K562 (cell line): ENCODE results near the gene ARHGAP26. TPM values are rescaled to one million over a fixed set of nuclear protein-coding genes. Genes with fewer than 3 reads are reported as not detected.

Experiments used
- BHLHE40 ChIP-seq: IDR thresholded peaks from 2 replicates; pipeline ENCODE4 v1.6.1; 2011; ENCODE audit warnings: low read length, improper control_type of control experiment
- CBX2 ChIP-seq: fragments of 200-600 bp; sonication (generic); IDR thresholded peaks from one replicate; pipeline ENCODE4 v1.6.1; 2012; ENCODE audit warnings: mild to moderate bottlenecking, low read length, inconsistent platforms; ENCODE audit not compliant: insufficient read depth, poor library complexity, severe bottlenecking
- CHD1 ChIP-seq: fragments of 200-600 bp; sonication (generic); IDR thresholded peaks from one replicate; pipeline ENCODE4 v1.6.1; 2012; ENCODE audit warnings: mild to moderate bottlenecking, moderate library complexity, low read length, inconsistent platforms
- DACH1 ChIP-seq: fragments of 450-650 bp; IDR thresholded peaks from 2 replicates; pipeline ENCODE4 v1.6.1; 2018; ENCODE audit not compliant: partially characterized antibody
- ELF1 ChIP-seq: fragments of 200-800 bp; sonication (Bioruptor generic); IDR thresholded peaks from 2 replicates; pipeline ENCODE4 v1.6.1; 2016; ENCODE audit warnings: missing genetic modification characterization, missing compliant biosample characterization
- ELF2 ChIP-seq: fragments of 250-450 bp; sonication (Bioruptor Pico); IDR thresholded peaks from 2 replicates; pipeline ENCODE4 v1.5.0; 2021; ENCODE audit warnings: mild to moderate bottlenecking
- FOXK1 ChIP-seq: sonication (generic); formaldehyde crosslinking; IDR thresholded peaks from 2 replicates; pipeline ENCODE4 v1.8.0; 2022; ENCODE audit warnings: missing genetic modification reagents, mild to moderate bottlenecking, borderline replicate concordance
- GATAD2A ChIP-seq: fragments of 450-650 bp; IDR thresholded peaks from 2 replicates; pipeline ENCODE4 v1.6.1; 2017
- HOXB6 ChIP-seq: fragments of 250-450 bp; sonication (Bioruptor Pico); IDR thresholded peaks from 2 replicates; pipeline ENCODE4 v1.5.1; 2022; ENCODE audit warnings: mild to moderate bottlenecking, borderline replicate concordance
- JUND ChIP-seq, 2 experiments: IDR thresholded peaks; 2 replicates in 1 of 2; 3 replicates in 1 of 2; pipeline ENCODE4 v1.6.1; 2011; ENCODE audit warnings: borderline replicate concordance in 2 of 2, low read depth in 2 of 2, low read length in 2 of 2, improper control_type of control experiment in 1 of 2, missing biosample characterization in 1 of 2, missing genetic modification characterization in 1 of 2, missing genetic modification reagents in 1 of 2
- NFE2L1 ChIP-seq: fragments of 450-650 bp; IDR thresholded peaks from 2 replicates; pipeline ENCODE4 v1.6.1; 2016; ENCODE audit warnings: missing genetic modification characterization, low read depth, mild to moderate bottlenecking, missing compliant biosample characterization, moderate library complexity, borderline replicate concordance
- NFXL1 ChIP-seq: fragments of 450-650 bp; formaldehyde crosslinking; IDR thresholded peaks from 2 replicates; pipeline ENCODE4 v1.4.0; 2021; ENCODE audit warnings: mild to moderate bottlenecking
- NUFIP1 ChIP-seq: fragments of 450-650 bp; IDR thresholded peaks from 2 replicates; pipeline ENCODE4 v1.6.1; 2018; ENCODE audit not compliant: partially characterized antibody
- POLR3G ChIP-seq: IDR thresholded peaks from 2 replicates; pipeline ENCODE4 v1.6.1; 2011; ENCODE audit not compliant: insufficient read length, insufficient replicate concordance; ENCODE audit errors: extremely low read depth
- PYGO2 ChIP-seq: fragments of 450-650 bp; IDR thresholded peaks from 2 replicates; pipeline ENCODE4 v1.6.1; 2016; ENCODE audit warnings: mild to moderate bottlenecking, missing genetic modification characterization, moderate library complexity, missing compliant biosample characterization
- RB1 ChIP-seq: fragments of 450-650 bp; IDR thresholded peaks from 2 replicates; pipeline ENCODE4 v1.6.1; 2017; ENCODE audit warnings: low read depth, mild to moderate bottlenecking
- RBM25 ChIP-seq: fragments of 200-400 bp; formaldehyde crosslinking; IDR thresholded peaks from 2 replicates; pipeline ENCODE4 v1.6.1; 2018; ENCODE audit warnings: low read length, low read depth, moderate library complexity; ENCODE audit not compliant: severe bottlenecking
- SAFB2 ChIP-seq: fragments of 200-400 bp; formaldehyde crosslinking; IDR thresholded peaks from 2 replicates; pipeline ENCODE4 v1.6.1; 2018; ENCODE audit warnings: borderline replicate concordance, low read length, low read depth, moderate library complexity; ENCODE audit not compliant: severe bottlenecking
- SIRT6 ChIP-seq: IDR thresholded peaks from one replicate; pipeline ENCODE4 v1.6.1; 2012; ENCODE audit warnings: low read depth, mild to moderate bottlenecking, control low read depth, inconsistent platforms, low read length, moderate library complexity
- SUPT5H ChIP-seq: fragments of 450-650 bp; IDR thresholded peaks from 2 replicates; pipeline ENCODE4 v1.6.1; 2016
- TAF7 ChIP-seq: fragments of 450-650 bp; IDR thresholded peaks from 2 replicates; pipeline ENCODE4 v1.6.1; 2016; ENCODE audit warnings: missing genetic modification characterization, missing compliant biosample characterization
- TAF9B ChIP-seq: fragments of 450-650 bp; IDR thresholded peaks from 2 replicates; pipeline ENCODE4 v1.6.1; 2018; ENCODE audit warnings: mild to moderate bottlenecking; ENCODE audit not compliant: partially characterized antibody
- ZKSCAN8 ChIP-seq: fragments of 200-800 bp; sonication (Bioruptor generic); IDR thresholded peaks from 2 replicates; pipeline ENCODE4 v1.6.1; 2016; ENCODE audit warnings: missing genetic modification characterization, missing compliant biosample characterization
- ZNF395 ChIP-seq: fragments of 200-800 bp; sonication (Bioruptor generic); IDR thresholded peaks from 2 replicates; pipeline ENCODE4 v1.6.1; 2017; ENCODE audit warnings: missing genetic modification characterization, missing compliant biosample characterization
- ZNF592 ChIP-seq: fragments of 450-650 bp; IDR thresholded peaks from 2 replicates; pipeline ENCODE4 v1.6.1; 2017; ENCODE audit warnings: antibody characterized with exemption, mild to moderate bottlenecking
- polyA plus RNA-seq, 8 experiments: library from polyadenylated mRNA; depleted of rRNA in 4 of 8; stranded (reverse) in 5 of 8; unstranded in 3 of 8; fragments of >200 nt; fragmentation: Nextera tagmentation in 2 of 8; fragmentation: Illumina TruSeq in 1 of 8; extraction: Ambion mirVana in 2 of 8; extraction: Trizol in 1 of 8; gene quantifications; 2 replicates each; pipeline versions ENCODE4 v1.2.1 to v1.2.3, GENCODE V29; 2011 to 2014; ENCODE audit warnings: inconsistent platforms in 1 of 8, missing spikeins in 1 of 8
- total RNA-seq, 7 experiments: library from RNA; depleted of rRNA in 6 of 7; stranded (reverse); fragments of >200 nt in 6 of 7; fragmentation: Illumina TruSeq in 2 of 7; extraction: Trizol in 2 of 7; gene quantifications; 2 replicates each; pipeline versions ENCODE4 v1.2.1 to v1.2.3, GENCODE V29; 2011 to 2021; ENCODE audit warnings: low replicate concordance in 1 of 7

The ARHGAP26 gene
- total and polyA plus RNA-seq, 9 of the 15 experiments (the other 6 are each of a cell fraction or from before 2014, with no cell fraction given): 0.13 to 1.1 (median 0.55) TPM

- no peak for TF ChIP-seq POLR3G
- TF ChIP-seq ZNF395 (CRISPR knock-in tag): peak; percentile 86
- no peak for TF ChIP-seq FOXK1
- peak; percentile 98 for TF ChIP-seq JUND (IDR thresholded peaks at IDR 0.05; ENCODE audit: borderline replicate concordance, low read depth, low read length)
- TF ChIP-seq JUND (tag; IDR thresholded peaks at IDR 0.05; ENCODE audit: borderline replicate concordance, low read depth, low read length): peak; percentile 98
- TF ChIP-seq CHD1: no peak
- no peak for TF ChIP-seq RBM25
- no peak for TF ChIP-seq SAFB2
- TF ChIP-seq BHLHE40: peak; percentile 70; the same call in 1 of the 2 replicates
- no peak; the same call in 1 of the 2 replicates for TF ChIP-seq GATAD2A
- TF ChIP-seq PYGO2 (tag): no peak
- no peak for TF ChIP-seq NFXL1 (CRISPR knock-in tag)
- TF ChIP-seq RB1: no peak
- TF ChIP-seq ELF1: no peak
- no peak for TF ChIP-seq HOXB6
- no peak for TF ChIP-seq SIRT6
- no peak for TF ChIP-seq NFE2L1
- TF ChIP-seq TAF9B: peak; percentile 26
- no peak for TF ChIP-seq ELF2 (CRISPR knock-in tag)
- TF ChIP-seq TAF7 (tag): no peak
- TF ChIP-seq DACH1: peak; percentile 88
- TF ChIP-seq NUFIP1: no peak
- TF ChIP-seq SUPT5H: no peak
- TF ChIP-seq ZNF592: peak; percentile 91
- TF ChIP-seq CBX2: no peak
- TF ChIP-seq ZKSCAN8: no peak
Observed at GRCh38 chr5:143245929-143246561, 475.9 kb downstream of the ARHGAP26 start (continued).
